OCI-M1 (cell line): Measurements from ENCODE around the gene MAPKAPK3.

Experiments
- DNase-seq: peaks from one replicate; lab custom pipeline; 2025; lab: John Stamatoyannopoulos, UW

MAPKAPK3 gene

DNA sequence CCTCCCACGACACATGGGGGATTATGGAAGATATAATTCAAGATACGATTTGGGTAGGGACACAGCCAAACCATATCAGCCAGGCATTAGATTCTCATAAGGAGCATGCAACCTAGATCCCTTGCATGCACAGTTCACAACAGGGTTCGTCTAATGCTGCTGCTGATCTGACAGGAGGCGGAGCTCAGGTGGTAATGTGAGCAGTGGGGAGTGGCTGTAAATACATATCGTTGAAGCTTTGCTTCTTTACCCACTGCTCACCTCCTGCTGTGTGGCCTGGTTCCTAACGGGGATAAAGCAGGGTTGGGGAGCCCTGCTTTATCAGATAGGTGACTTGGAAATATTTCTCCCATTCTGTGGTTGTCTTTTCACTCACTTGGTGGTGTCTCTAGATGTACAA, 72.6 kb downstream of the MAPKAPK3 start:
- DNase-seq = no peak

DNA sequence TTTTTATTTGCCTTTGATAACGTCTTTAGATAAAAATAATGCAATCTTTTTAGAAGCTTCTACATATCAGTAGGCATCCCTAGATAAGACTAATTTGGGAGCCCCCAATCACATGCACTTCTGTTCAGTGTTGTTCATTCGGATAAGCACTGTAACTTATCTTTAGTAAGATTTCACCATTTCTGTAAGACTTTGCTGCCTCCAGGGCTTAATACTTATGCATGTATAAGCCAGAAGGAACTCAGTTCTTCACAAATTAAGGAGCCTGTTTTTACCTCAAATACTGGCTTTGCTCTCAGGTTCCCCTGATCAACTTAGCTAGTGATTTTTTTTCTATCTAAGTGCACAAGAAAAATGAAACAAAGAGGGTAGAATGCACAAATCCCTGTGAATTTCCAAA, 78.1 kb downstream of the MAPKAPK3 start:
- no peak for DNase-seq

DNA sequence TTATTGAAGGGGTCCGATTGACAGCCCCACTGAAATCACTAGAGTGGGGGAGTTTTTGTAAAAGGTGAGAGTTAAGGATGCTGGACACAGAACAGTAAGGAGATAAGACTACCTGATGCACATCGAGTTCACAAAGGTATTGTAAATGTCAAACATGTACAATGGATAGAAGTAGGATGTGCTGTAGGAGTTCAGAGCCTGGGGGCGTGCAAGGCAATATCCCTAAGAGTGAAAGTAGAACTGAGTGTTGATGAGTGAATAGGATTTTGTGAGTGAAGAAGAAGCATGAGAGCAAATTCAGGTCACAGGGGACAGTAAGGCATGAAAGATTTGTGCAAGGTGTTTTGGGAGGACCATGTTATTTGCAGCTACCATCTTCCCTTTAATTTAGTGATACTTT, 79.3 kb downstream of the MAPKAPK3 start:
- no peak for DNase-seq

DNA sequence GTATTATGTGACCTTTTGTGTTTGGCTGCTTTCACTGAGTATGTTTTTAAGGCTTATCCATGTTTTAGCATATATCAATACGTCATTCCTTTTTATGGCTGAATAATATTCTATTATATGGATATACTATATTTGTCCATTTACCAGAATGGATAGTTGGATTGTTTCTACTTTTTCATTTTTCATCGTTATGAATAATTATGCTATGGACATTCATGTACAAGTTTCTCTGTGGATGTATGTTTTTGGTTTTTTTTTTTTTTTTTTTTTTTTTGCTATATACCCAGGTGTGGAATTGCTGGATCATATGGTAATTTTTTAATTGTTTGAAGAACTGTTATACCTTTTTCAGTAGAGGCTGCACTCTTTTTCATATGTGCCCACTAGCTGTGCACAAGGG, 81.3 kb downstream of the MAPKAPK3 start:
- no peak for DNase-seq
